HK-2 (cell line): ENCODE measurements around the gene TMEM183A.
"Not testable (repeated sequence)": the region's sequence is repeated elsewhere in the genome, so short reads cannot be mapped to it uniquely, and the experiment has no call there.

Experiments used
- DNase-seq: peaks from one replicate; pipeline ENCODE4 v3.0.0-alpha.2; 2018; ENCODE audit not compliant: unreplicated experiment

TMEM183A gene

DNA sequence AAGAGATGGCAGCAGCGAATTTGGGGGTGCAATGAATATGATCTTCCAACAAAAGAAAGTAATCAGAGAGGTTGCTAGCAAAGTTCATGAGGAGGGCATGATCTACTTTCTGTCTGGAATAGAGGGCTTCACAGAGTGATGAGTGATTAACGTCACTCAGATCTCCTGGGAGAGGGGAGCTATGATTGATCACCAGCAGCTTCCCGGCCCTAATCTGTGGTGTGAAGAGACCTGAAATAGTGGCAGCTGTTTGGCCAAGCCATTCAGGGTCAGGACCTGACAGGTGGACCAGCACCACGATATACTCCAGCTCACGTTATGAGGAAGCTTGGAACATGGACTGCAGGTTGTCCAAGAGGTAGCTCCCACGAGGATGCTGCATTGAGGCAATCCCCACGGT, 19.9 kb upstream of the TMEM183A start:
- no peak for DNase-seq

GRCh38 chr1:202987922-202988583, 19.1 kb upstream of the TMEM183A start:
- no peak for DNase-seq

GRCh38 chr1:202989879-202990278, 17.3 kb upstream of the TMEM183A start:
- no peak for DNase-seq

GRCh38 chr1:202991112-202991511, 16.1 kb upstream of the TMEM183A start:
- DNase-seq = no peak

GRCh38 chr1:202994756-202995155, 12.4 kb upstream of the TMEM183A start:
- DNase-seq = no peak

DNA sequence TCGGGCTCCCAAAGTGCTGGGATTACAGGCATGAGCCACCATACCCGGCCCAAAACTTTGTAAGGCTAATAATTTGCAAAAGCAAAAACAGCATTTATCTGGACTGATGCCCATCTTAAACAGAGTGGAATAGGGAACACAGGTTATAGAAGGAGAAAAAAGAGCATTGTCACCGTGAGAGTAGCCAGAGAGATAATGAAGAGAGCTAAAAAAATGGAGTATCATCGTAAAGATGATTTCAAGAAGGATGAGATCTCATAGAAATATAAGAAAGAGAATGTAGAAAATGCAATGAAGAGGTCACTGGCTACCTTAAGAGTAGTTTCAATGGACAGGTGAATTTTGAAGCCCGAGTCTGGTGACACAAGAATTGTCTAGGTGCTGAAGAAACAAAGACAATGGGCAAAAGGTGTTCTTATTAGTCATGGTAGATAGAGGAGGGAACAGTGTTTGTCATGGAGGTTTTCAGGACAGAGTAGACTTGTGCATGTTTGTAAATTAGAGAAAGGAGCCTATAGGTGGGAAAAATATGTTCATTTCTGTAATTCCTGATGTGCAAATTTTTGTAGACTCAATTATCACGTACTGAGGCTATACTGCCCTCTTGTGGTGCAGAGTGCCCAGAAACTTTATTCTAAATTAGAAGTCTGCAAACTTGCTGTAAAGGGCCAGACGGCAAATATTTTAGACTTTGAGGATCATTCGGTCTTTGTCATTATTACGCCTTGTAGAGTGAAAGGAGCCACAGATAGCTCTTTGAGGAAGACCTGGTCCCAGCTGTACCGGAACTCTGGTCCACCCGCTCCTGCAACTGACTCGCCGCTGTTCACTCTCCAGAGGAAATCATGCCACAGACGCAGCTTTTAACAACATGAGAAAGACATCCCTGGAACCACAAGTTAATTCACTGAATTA, 8.1 kb upstream of the TMEM183A start:
- peak; percentile 37 for DNase-seq

DNA sequence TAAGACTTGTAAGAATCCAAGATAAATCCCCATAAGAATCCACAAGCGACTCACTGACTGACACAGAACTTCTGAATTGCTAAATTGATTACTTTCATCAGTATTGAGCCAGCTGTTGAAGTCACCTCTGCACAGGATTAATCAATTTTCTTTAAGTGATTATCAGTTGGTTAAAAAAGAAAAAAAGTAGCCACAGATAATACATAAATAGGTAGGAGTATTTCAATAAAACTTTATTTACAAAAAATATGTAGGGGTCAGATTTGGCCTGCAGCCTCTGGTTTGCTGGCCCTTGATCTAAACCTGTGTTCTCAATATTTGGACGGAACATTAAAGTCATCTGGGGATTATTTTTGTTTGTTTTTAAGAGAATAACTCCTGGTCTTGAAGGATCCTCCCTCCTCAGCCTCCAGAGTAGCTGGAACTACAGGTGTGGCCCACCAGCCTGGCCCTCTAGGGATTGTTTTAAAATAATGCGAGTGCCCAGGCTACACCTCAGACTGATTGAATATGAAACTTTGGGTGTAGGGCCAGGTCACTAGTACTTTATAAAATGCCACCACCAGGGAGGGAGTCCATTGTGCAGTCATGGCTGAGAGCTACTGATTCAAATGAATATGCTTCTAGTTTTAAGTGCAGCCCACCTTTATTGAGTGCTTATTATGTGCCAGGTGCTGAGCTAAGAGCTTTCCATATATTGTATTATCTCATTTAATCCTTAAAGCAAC, 6.8 kb upstream of the TMEM183A start:
- no peak for DNase-seq

DNA sequence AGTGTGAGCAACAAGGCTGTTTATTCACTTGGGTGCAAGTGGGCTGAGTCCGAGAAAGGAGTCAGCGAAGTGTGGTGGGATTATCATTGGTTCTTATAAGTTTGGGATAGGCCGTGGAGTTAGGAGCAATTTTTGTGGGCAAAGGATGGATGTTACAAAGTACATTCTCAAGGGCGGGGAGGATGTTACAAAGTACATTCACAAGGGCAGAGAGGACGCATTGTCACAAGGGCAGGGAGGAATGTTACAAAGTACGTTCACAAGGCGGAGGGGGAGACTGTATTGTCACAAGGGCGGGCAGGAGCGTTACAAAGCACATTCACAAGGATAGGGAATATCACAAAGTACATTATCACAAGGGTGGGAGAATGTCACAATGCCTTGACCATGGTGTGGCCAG, 5.2 kb upstream of the TMEM183A start:
- no peak for DNase-seq

GRCh38 chr1:203002951-203003350, 4.2 kb upstream of the TMEM183A start:
- no peak for DNase-seq

DNA sequence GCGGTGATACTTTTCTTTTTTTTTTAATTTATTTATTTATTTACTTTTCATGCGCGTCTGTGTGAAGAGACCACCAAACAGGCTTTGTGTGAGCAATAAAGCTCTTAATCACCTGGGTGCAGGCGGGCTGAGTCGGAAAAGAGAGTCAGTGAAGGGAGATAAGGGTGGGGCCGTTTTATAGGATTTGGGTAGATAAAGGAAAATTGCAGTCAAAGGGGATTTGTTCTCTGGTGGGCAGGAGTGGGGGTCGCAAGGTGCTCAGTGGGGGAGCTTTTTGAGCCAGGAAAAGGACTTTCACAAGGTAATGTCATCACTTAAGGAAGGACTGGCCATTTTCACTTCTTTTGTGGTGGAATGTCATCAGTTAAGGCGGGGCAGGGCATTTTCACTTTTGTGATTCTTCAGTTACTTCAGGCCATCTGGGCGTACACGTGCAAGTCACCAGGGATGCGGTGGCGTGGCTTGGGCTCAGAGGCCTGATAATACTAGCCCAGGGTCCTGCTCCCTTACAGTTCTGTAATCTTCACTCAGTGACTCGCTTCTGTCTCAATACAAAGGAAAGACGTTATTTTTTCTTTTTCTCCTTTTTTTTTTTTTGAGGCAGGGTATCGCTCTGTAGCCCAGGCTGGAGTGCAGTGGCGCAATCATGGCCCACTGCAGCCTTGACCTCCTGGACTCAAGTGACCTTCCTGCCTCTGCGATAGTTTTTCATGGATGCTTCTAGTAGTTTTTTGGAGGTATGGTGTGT, 1.6 kb upstream of the TMEM183A start:
- not testable (repeated sequence) for DNase-seq

- no peak for DNase-seq
Observed at GRCh38 chr1:203009185-203009584, 2.0 kb downstream of the TMEM183A start.

GRCh38 chr1:203011582-203011981, 4.4 kb downstream of the TMEM183A start:
- no peak for DNase-seq

DNA sequence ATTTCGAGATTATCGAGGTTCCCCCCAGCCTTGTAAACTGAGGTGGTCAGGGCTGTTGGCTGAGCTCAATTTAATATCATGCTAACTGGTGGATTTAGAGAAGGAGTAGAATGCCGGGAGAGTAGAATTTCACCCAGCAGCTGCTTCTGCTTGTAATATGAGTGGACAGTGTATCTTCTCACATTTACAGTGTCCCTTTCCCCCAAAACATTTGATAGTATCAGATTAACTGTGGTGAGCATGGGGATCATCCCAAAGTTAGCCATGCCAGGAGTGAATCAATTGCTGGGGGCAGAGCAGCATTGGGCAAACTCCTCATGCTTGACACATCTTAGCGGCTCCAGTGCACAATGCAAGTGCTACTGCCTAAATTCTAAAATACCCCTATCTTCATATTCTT, 9.9 kb downstream of the TMEM183A start:
- no peak for DNase-seq

GRCh38 chr1:203017692-203018091, 10.5 kb downstream of the TMEM183A start:
- no peak for DNase-seq

DNA sequence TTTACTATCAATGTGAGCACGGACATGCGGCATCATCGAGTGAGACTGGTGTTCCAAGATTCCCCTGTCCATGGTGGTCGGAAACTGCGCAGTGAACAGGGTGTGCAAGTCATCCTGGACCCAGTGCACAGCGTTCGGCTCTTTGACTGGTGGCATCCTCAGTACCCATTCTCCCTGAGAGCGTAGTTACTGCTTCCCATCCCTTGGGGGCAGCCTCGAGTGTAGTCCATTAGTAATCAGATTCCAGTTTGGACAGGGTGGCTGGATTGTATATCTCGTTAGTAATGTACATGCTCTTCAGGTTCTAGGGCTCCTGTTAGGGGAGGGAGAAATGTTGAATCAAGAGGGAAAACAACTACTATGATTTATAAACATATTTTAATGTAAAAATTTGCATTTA, 15.7 kb downstream of the TMEM183A start:
- DNase-seq = not testable (repeated sequence)

GRCh38 chr1:203025686-203026030, 18.5 kb downstream of the TMEM183A start:
- DNase-seq = no peak

DNA sequence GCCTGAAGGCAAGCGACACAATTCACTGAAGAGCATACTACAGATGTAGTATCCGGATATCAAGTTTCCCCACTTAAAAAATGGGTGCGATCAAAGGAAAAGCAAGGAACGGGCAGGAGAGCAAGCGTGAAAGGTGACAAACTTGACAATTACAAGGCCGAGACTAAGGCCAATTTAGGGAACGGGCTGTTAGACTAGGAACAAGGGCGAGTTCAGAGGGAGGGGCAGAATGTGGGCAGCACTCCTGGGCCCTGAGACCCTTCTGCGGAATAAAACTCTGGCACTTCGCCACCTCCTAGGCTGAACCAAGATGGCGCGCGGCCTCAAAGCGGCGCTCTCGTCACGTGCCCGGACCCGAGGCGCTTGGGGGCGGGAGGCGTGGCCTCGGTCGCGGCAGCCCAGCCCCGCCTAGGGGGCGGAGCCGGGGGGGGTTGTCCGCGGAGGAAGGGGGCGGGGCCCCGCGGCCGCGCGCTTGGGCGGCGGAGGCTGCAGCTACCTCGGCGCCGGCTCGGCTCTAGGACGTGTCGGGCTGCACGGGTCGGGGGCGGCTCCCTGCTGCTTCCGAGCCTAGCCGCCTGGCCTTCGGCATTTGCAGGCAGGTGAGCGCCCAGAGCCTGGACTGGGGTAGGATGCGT, 19.0 kb downstream of the TMEM183A start, which contains the start of gene PPFIA4:
TSS of gene PPFIA4 (plus strand) at position 461 of the 635 bp plus-strand sequence. CDS start 12,518 bp downstream, outside the sequence.
- DNase-seq = peak; percentile 96

DNA sequence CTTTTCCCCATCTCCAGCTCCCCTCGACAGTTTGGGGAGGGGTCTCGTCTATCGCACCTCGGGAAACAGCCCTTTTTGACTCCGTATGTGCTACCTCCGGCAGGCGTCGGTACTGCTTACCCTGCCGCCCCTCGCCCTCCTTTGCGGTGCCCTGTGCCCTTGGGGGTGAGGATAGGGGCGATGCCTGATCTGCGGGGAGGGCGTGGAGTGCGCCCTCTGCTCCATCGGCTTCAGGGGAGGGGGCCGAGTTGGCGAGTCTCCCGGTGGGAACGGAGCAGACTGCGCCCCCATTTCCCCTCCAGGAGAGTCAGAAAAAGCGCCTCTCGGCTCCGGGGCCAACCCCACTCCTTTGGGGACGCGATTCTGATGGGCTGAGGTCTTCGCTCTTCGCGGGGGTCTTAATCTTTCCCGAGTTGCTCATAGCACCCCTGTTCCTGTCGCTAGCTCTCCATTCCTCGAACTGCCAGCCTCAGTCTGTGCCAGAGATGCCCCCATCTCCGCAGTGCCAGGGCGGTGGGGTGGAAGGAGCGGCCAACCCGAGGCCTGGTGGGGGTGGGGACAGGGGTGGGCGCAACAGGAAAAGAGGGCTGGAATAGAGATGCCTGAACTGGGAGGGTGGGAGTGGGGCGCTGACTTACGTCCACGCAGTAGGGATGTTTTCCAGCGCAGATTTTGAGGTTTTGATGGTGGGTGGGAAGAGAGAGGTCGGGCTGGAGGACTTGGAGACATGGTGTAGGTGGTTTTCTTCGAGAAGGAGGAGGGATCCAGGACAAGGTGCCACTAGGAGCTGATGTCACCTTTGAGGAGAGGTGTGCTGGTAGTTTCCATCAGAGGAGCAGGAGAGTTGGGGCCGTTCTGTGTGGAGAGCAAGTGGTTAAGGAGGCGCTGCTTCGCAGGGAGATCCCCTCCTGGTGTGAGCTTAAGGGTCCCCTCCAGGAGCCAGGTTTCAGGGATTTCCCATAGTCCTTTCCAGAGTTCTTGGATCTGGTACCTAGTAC, 19.8 kb downstream of the TMEM183A start:
- DNase-seq = no peak

GRCh38 chr1:203028067-203028783, 21.1 kb downstream of the TMEM183A start:
- no peak for DNase-seq
